ENCODE measurements around the gene CAND1. TPM values are rescaled to one million over a fixed set of nuclear protein-coding genes. Genes with fewer than 3 reads are reported as not detected.

The CAND1 gene
- total and polyA plus RNA-seq, 9 of the 15 experiments (the other 6 are each of a cell fraction or from before 2014, with no cell fraction given), result 24.0 to 167 (median 77.5) TPM

- TF ChIP-seq DLX4 (CRISPR knock-in tag; IDR thresholded peaks at IDR 0.05), result no peak
Measured at GRCh38 chr12:67263471-67263870, 5.7 kb upstream of the CAND1 start (continued).

- Histone ChIP-seq H3K9me3 (replicated peaks; ENCODE audit: control insufficient read depth, insufficient read depth, low read depth, low read length) (0 out of 2 replicates have a peak, but pooled peaks cover 3% of the 10 kb centered on the region), H3K9ac (ENCODE audit: insufficient read depth in 1 of 2, low read depth in 2 of 2, low read length in 2 of 2) (peak overlapping the region; percentile 94 to 100), H3K4me2 (ENCODE audit: insufficient read depth, low read length) (peak overlapping the region; percentile 95), H3K4me1 (replicated peaks in 1 of 2; ENCODE audit: control insufficient read depth in 2 of 2, insufficient read depth in 2 of 2, low read length in 2 of 2) (peaks cover 3 to 19% of the 10 kb centered on the region in 2 experiments; a peak in 4 of 5 replicates), H2AFZ (ENCODE audit: low read depth, low read length) (peak overlapping the region; percentile 100), H3K4me3 (peak overlapping the region; percentile 90), H3K27me3 (ENCODE audit: control insufficient read depth in 2 of 2, insufficient read depth in 2 of 2, low read length in 2 of 2) (no peaks in the 10 kb centered on the region), H3K9me1 (ENCODE audit: control insufficient read depth, insufficient read depth, low read length) (no peaks in the 10 kb centered on the region), H4K20me1 (replicated peaks; ENCODE audit: control insufficient read depth, insufficient read depth, low read length) (no peaks in the 10 kb centered on the region), H3K27ac (ENCODE audit: extremely low read depth, low read depth, low read length) (peak overlapping the region; percentile 100), H3K36me3 (ENCODE audit: control insufficient read depth, insufficient read depth, low read length) (no peaks in the 10 kb centered on the region), H3K79me2 (ENCODE audit: control insufficient read depth, insufficient read depth, low read length) (peaks cover 42% of the 10 kb centered on the region)
- FAIRE-seq, result peak; percentile 99
- under 1% methylated on average over 19 of the region's 19 CpGs for WGBS (ENCODE audit: insufficient coverage, low coverage, missing lambda C conversion rate)
- no TSS peak for BruUV-seq (replicated peaks)
- POLR2A ChIA-PET, result interaction anchor here (0.6 to 3.4 kb wide), 16 partner anchors 7 to 787 kb away, joined by 3 to 27 read pairs (median 4); no protein-coding TSS in a partner anchor
- CTCF ChIA-PET (ENCODE audit: low intra/inter-chr PET ratio), result no interaction called here
- in situ Hi-C loops (cut with MboI) (no loop called here), intact Hi-C loops (cut with micrococcal nuclease) (no loop called here)
- DNase-seq (ENCODE audit: extremely low read depth in 1 of 4, low spot score in 3 of 4), result peak; percentile 93 to 96 (median 95)
- peak; percentile 89 for ATAC-seq
- TF ChIP-seq MAFK (IDR thresholded peaks at IDR 0.05; ENCODE audit: low read length) (peak; percentile 14; the same call in 1 of the 2 replicates), ZNF830 (CRISPR knock-in tag; IDR thresholded peaks at IDR 0.05) (no peak), ZBTB2 (IDR thresholded peaks at IDR 0.05) (no peak), CREM (IDR thresholded peaks at IDR 0.05; ENCODE audit: low read depth) (peak; percentile 85), FOXK1 (CRISPR knock-in tag; IDR thresholded peaks at IDR 0.05; ENCODE audit: borderline replicate concordance) (no peak), MCM2 (IDR thresholded peaks at IDR 0.05; ENCODE audit: low read depth) (no peak), CEBPB (tag; IDR thresholded peaks at IDR 0.05) (0 out of 2 replicates have a peak, but pooled peaks have one; percentile 6), POU5F1 (IDR thresholded peaks at IDR 0.05; ENCODE audit: borderline replicate concordance, low read depth, low read length, partially characterized antibody) (peak; percentile 19), RAD21 (CRISPR knock-in tag; conservative IDR thresholded peaks at IDR 0.05 in 1 of 2, IDR thresholded peaks at IDR 0.05 in 1 of 2) (no peak), BHLHE40 (IDR thresholded peaks at IDR 0.05; ENCODE audit: low read length) (peak; percentile 38; the same call in 1 of the 2 replicates), KLF16 (IDR thresholded peaks at IDR 0.05) (no peak), XRCC4 (IDR thresholded peaks at IDR 0.05; ENCODE audit: extremely low read depth, insufficient read depth, insufficient read length) (no peak), GTF2B (IDR thresholded peaks at IDR 0.05; ENCODE audit: extremely low read depth, insufficient read length) (peak; percentile 32), ZNF445 (CRISPR knock-in tag; IDR thresholded peaks at IDR 0.05; ENCODE audit: low read depth) (no peak), ZNF253 (CRISPR knock-in tag; conservative IDR thresholded peaks at IDR 0.05) (no peak), SRF (CRISPR knock-in tag; IDR thresholded peaks at IDR 0.05) (peak in 1 of 2 experiments; percentile 51; a peak in 1 of 4 replicates), ZNF274 (IDR thresholded peaks at IDR 0.05; ENCODE audit: borderline replicate concordance, low read depth, low read length) (no peak)
Measured at GRCh38 chr12:67268335-67268895, 743 bp upstream of the CAND1 start.

All from K562 (cell line).